K562 (cell line): ENCODE results near the gene GRB14. TPM values are rescaled to one million over a fixed set of nuclear protein-coding genes. Genes with fewer than 3 reads are reported as not detected.

ENCODE experiments used
- ATAC-seq: fragments of 200-7000 bp; cut with Tn5 transposase; 3 replicates; pipeline ENCODE4 v1.9.1; 2020; ENCODE audit warnings: moderate library complexity
- BruUV-seq: library from RNA; stranded (reverse); fragments of 400-500 nt; replicated peaks from 2 replicates; lab custom pipeline; 2021; lab: Mats Ljungman, UMichigan
- CTCF ChIA-PET: fragments of 300-600 bp; formaldehyde crosslinking; extraction: SDS; loops from one replicate; lab custom pipeline; 2021; ENCODE audit warnings: low intra/inter-chr PET ratio; lab: Yijun Ruan, JAX
- POLR2A ChIA-PET: fragments of 300-600, 350-650 bp; sonication (Branson Sonifier 250); formaldehyde crosslinking; extraction: SDS; loops from one replicate; lab custom pipeline; 2021; ENCODE audit warnings: antibody characterized with exemption, inconsistent platforms; lab: Yijun Ruan, JAX
- DNase-seq, 4 experiments: peaks; one replicate each; pipeline versions ENCODE4 v3.0.0 to v3.0.0-alpha.2; 2011 to 2018; ENCODE audit warnings: low spot score in 3 of 4, mixed read lengths in 3 of 4; ENCODE audit errors: extremely low read depth in 1 of 4
- FAIRE-seq: peaks from 2 replicates; lab custom pipeline; 2011; peaks lifted over from hg19 to GRCh38; lab: Jason Lieb, UNC
- H2AFZ ChIP-seq: 2 replicates; pipeline ENCODE4 v1.6.0; 2011; ENCODE audit warnings: low read depth, low read length, control low read depth, inconsistent platforms
- H3K27ac ChIP-seq: fragments of 200-600 bp; 3 replicates; pipeline ENCODE4 v1.8.0; 2011; ENCODE audit warnings: low read depth, mild to moderate bottlenecking, control low read depth, inconsistent platforms, low read length, moderate library complexity, mixed read lengths; ENCODE audit errors: extremely low read depth
- H3K27me3 ChIP-seq, 2 experiments: fragments of 300-600 bp in 1 of 2; 2 replicates in 1 of 2; 3 replicates in 1 of 2; pipeline versions ENCODE4 v1.6.0 to v1.8.0; 2011; ENCODE audit warnings: inconsistent platforms in 2 of 2, low read length in 2 of 2, mild to moderate bottlenecking in 1 of 2, mixed read lengths in 1 of 2, moderate library complexity in 1 of 2; ENCODE audit not compliant: control insufficient read depth in 2 of 2, insufficient read depth in 2 of 2
- H3K36me3 ChIP-seq: fragments of 300-600 bp; 3 replicates; pipeline ENCODE4 v1.8.0; 2011; ENCODE audit warnings: mild to moderate bottlenecking, low read length, inconsistent platforms; ENCODE audit not compliant: control insufficient read depth, insufficient read depth
- H3K4me1 ChIP-seq, 2 experiments: fragments of 200-600 bp in 1 of 2; replicated peaks in 1 of 2; 2 replicates in 1 of 2; 3 replicates in 1 of 2; pipeline versions ENCODE4 v1.5.1 to v1.8.0; 2011; ENCODE audit warnings: inconsistent platforms in 2 of 2, low read length in 2 of 2, mild to moderate bottlenecking in 1 of 2, mixed read lengths in 1 of 2, moderate library complexity in 1 of 2; ENCODE audit not compliant: control insufficient read depth in 2 of 2, insufficient read depth in 2 of 2
- H3K4me2 ChIP-seq: 2 replicates; pipeline ENCODE4 v1.6.1; 2011; ENCODE audit warnings: low read length, control low read depth, inconsistent platforms, mixed read lengths; ENCODE audit not compliant: insufficient read depth
- H3K4me3 ChIP-seq: fragments of 200-600 bp; sonication (generic), shearing (Covaris generic); 2 replicates; pipeline ENCODE4 v1.5.1; 2016; ENCODE audit warnings: control low read depth, inconsistent platforms
- H3K79me2 ChIP-seq: fragments of 200-600 bp; 3 replicates; pipeline ENCODE4 v1.8.0; 2011; ENCODE audit warnings: low read length, inconsistent platforms; ENCODE audit not compliant: control insufficient read depth, insufficient read depth
- H3K9ac ChIP-seq, 2 experiments: 2 replicates each; pipeline versions ENCODE4 v1.6.0 to v1.6.1; 2011; ENCODE audit warnings: low read depth in 2 of 2, low read length in 2 of 2, control low read depth in 1 of 2, inconsistent platforms in 1 of 2, mild to moderate bottlenecking in 1 of 2, mixed read lengths in 1 of 2; ENCODE audit not compliant: insufficient read depth in 1 of 2
- H3K9me1 ChIP-seq: one replicate; pipeline ENCODE4 v1.6.0; 2011; ENCODE audit warnings: inconsistent platforms, mild to moderate bottlenecking, low read length, moderate library complexity; ENCODE audit not compliant: control insufficient read depth, insufficient read depth
- H3K9me3 ChIP-seq: replicated peaks from 2 replicates; pipeline ENCODE4 v1.5.1; 2011; ENCODE audit warnings: low read depth, low read length, inconsistent platforms; ENCODE audit not compliant: control insufficient read depth, insufficient read depth
- H4K20me1 ChIP-seq: replicated peaks from 2 replicates; pipeline ENCODE4 v1.6.1; 2011; ENCODE audit warnings: low read length, inconsistent platforms, mixed read lengths; ENCODE audit not compliant: control insufficient read depth, insufficient read depth
- AFF1 ChIP-seq, 2 experiments: fragments of 450-650 bp; IDR thresholded peaks; 2 replicates each; pipeline ENCODE4 v1.6.1; 2018; ENCODE audit warnings: mild to moderate bottlenecking in 2 of 2, low read depth in 1 of 2; ENCODE audit not compliant: partially characterized antibody in 2 of 2
- CREB3 ChIP-seq: fragments of 450-650 bp; conservative IDR thresholded peaks from 2 replicates; pipeline ENCODE4 v1.6.1; 2016; ENCODE audit warnings: missing genetic modification characterization, low read depth, mild to moderate bottlenecking, missing compliant biosample characterization, moderate library complexity
- DEAF1 ChIP-seq: fragments of 450-650 bp; formaldehyde crosslinking; IDR thresholded peaks from 2 replicates; pipeline ENCODE4 v1.4.0; 2020; ENCODE audit warnings: mild to moderate bottlenecking, moderate library complexity
- POLR2AphosphoS5 ChIP-seq: IDR thresholded peaks from 2 replicates; pipeline ENCODE4 v1.6.1; 2011; ENCODE audit warnings: mild to moderate bottlenecking, low read depth, low read length, moderate library complexity; ENCODE audit not compliant: control insufficient read depth, insufficient read depth
- ZNF695 ChIP-seq: fragments of 450-650 bp; formaldehyde crosslinking; IDR thresholded peaks from 2 replicates; pipeline ENCODE4 v1.4.0; 2020; ENCODE audit warnings: mild to moderate bottlenecking, moderate library complexity
- ZNF830 ChIP-seq: fragments of 250-450 bp; sonication (Bioruptor Pico); IDR thresholded peaks from 2 replicates; pipeline ENCODE4 v1.5.0; 2021; ENCODE audit warnings: mild to moderate bottlenecking
- WGBS: fragments of 100-300 bp; shearing (Covaris generic); methylation state at CpG from one replicate; pipeline ENCODE4 v1.1.6; 2016; ENCODE audit warnings: low coverage, mixed read lengths; ENCODE audit not compliant: insufficient coverage; ENCODE audit errors: missing lambda C conversion rate; 5-methylcytosine and 5-hydroxymethylcytosine counted together
- in situ Hi-C: fragments of 300-500 bp; cut with MboI; formaldehyde crosslinking; loops from 4 replicates; pipeline ENCODE4 v1.15.0; 2018; ENCODE audit warnings: inconsistent platforms, mixed read lengths
- intact Hi-C: fragments of 100-400 bp; cut with micrococcal nuclease; formaldehyde crosslinking; loops from 2 replicates; pipeline ENCODE4 v1.14.2; 2022
- polyA plus RNA-seq, 8 experiments: library from polyadenylated mRNA; depleted of rRNA in 4 of 8; stranded (reverse) in 5 of 8; unstranded in 3 of 8; fragments of >200 nt; fragmentation: Nextera tagmentation in 2 of 8; fragmentation: Illumina TruSeq in 1 of 8; extraction: Ambion mirVana in 2 of 8; extraction: Trizol in 1 of 8; gene quantifications; 2 replicates each; pipeline versions ENCODE4 v1.2.1 to v1.2.3, GENCODE V29; 2011 to 2014; ENCODE audit warnings: inconsistent platforms in 1 of 8, missing spikeins in 1 of 8
- total RNA-seq, 7 experiments: library from RNA; depleted of rRNA in 6 of 7; stranded (reverse); fragments of >200 nt in 6 of 7; fragmentation: Illumina TruSeq in 2 of 7; extraction: Trizol in 2 of 7; gene quantifications; 2 replicates each; pipeline versions ENCODE4 v1.2.1 to v1.2.3, GENCODE V29; 2011 to 2021; ENCODE audit warnings: low replicate concordance in 1 of 7

Gene GRB14
- total and polyA plus RNA-seq, 9 of the 15 experiments (the other 6 are each of a cell fraction or from before 2014, with no cell fraction given): not detected

DNA sequence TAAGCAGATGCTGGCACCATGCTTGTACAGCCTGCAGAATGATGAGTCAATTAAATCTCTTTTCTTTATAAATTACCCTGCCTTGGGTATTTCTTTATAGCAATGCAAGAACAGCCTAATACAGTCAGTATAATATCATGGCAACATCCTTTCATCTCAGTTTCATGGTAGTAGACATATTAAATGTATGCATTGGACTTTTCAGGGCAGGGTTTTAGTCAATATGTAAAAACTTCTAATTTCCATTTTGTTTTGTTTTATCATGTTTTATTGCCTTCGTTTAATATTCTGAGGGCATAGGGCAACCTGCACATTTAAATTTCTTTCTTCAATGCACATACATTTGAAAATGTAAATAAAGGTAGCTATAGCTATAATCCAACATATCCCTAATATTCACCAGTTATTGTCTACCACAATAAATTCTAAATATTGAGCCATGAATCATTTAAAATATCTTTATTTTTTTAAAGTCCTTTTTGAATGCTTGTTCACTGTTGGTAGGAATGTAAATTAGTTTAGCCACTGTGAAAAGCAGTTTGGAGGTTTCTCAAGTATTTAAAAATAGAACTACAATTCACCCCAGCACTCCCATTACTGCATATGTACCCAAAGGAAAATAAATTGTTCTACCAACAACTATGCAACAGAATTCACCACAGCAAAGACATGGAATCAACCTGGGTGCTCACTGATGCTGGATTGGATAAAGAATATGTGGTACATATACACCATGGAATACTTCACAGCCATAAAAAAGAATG is 41.8 kb upstream of the GRB14 start:
- no peaks in the 10 kb centered on the region for H3K4me1 ChIP-seq
- H4K20me1 ChIP-seq: no peaks in the 10 kb centered on the region
- FAIRE-seq (no peak), ATAC-seq (no peak), DNase-seq (no peak)
- H3K9me1 ChIP-seq: no peaks in the 10 kb centered on the region
- no peak overlapping the region for H3K27ac ChIP-seq
- no peaks in the 10 kb centered on the region for H3K36me3 ChIP-seq
- no peak overlapping the region for H3K9ac ChIP-seq
- no peaks in the 10 kb centered on the region for H3K27me3 ChIP-seq
- H3K4me2 ChIP-seq: no peak overlapping the region
- no peaks in the 10 kb centered on the region; the same call in 1 of the 2 replicates for H3K9me3 ChIP-seq
- H2AFZ ChIP-seq: no peak overlapping the region
- WGBS: 0% methylated on average over 1 of the region's 1 CpG
- no peak overlapping the region for H3K4me3 ChIP-seq
- POLR2A ChIA-PET: no interaction called here
- intact Hi-C loops: no loop called here
- H3K79me2 ChIP-seq: no peaks in the 10 kb centered on the region
- CTCF ChIA-PET: no interaction called here
- TF ChIP-seq DEAF1 (CRISPR knock-in tag) (no peak), CREB3 (tag) (no peak), AFF1 (IDR thresholded peaks at IDR 0.05; ENCODE audit: low read depth in 1 of 2, partially characterized antibody in 2 of 2) (no peak), POLR2AphosphoS5 (no peak), ZNF830 (CRISPR knock-in tag) (no peak), ZNF695 (CRISPR knock-in tag) (no peak)
- TF ChIP-seq, all 486 proteins: peak for 0
- in situ Hi-C loops: no loop called here
- BruUV-seq: no TSS peak
